Measurements from ENCODE around the gene KRT80. TPM values are rescaled to one million over a fixed set of nuclear protein-coding genes. Genes with fewer than 3 reads are reported as not detected.

Gene KRT80
- total RNA-seq, 1 donor from 2014 or later = 10.7 TPM

- Mint-ChIP-seq H3K36me3 (ENCODE audit: low read depth) (no peaks in the 10 kb centered on the region), H3K27me3 (ENCODE audit: low read depth) (no peaks in the 10 kb centered on the region), H3K4me3 (ENCODE audit: unreplicated experiment) (no peak overlapping the region), H3K9me3 (ENCODE audit: low read depth) (no peaks in the 10 kb centered on the region), H3K4me1 (ENCODE audit: low read depth) (peaks cover 62% of the 10 kb centered on the region), H3K27ac (ENCODE audit: unreplicated experiment) (no peak overlapping the region)
- no peak for TF ChIP-seq CTCF (IDR thresholded peaks at IDR 0.05)
- DNase-seq (ENCODE audit: low spot score) = no peak
Measured at GRCh38 chr12:52238207-52238840, 46.5 kb upstream of the KRT80 start.

- Mint-ChIP-seq H3K4me3 (ENCODE audit: unreplicated experiment) (no peak overlapping the region), H3K27me3 (ENCODE audit: low read depth) (no peaks in the 10 kb centered on the region), H3K9me3 (ENCODE audit: low read depth) (no peaks in the 10 kb centered on the region), H3K4me1 (ENCODE audit: low read depth) (peaks cover 60% of the 10 kb centered on the region), H3K27ac (ENCODE audit: unreplicated experiment) (no peak overlapping the region), H3K36me3 (ENCODE audit: low read depth) (no peaks in the 10 kb centered on the region)
- no peak for TF ChIP-seq CTCF (IDR thresholded peaks at IDR 0.05)
- DNase-seq (ENCODE audit: low spot score) = no peak
Measured at GRCh38 chr12:52236386-52237050, 44.7 kb upstream of the KRT80 start.

GRCh38 chr12:52235822-52236361, 44.1 kb upstream of the KRT80 start:
- Mint-ChIP-seq H3K27ac (ENCODE audit: unreplicated experiment) (no peak overlapping the region), H3K27me3 (ENCODE audit: low read depth) (no peaks in the 10 kb centered on the region), H3K9me3 (ENCODE audit: low read depth) (no peaks in the 10 kb centered on the region), H3K36me3 (ENCODE audit: low read depth) (no peaks in the 10 kb centered on the region), H3K4me3 (ENCODE audit: unreplicated experiment) (no peak overlapping the region), H3K4me1 (ENCODE audit: low read depth) (peaks cover 63% of the 10 kb centered on the region)
- no peak for TF ChIP-seq CTCF (IDR thresholded peaks at IDR 0.05)
- DNase-seq (ENCODE audit: low spot score) = no peak

GRCh38 chr12:52235001-52235764, 43.4 kb upstream of the KRT80 start:
- TF ChIP-seq CTCF (IDR thresholded peaks at IDR 0.05) = no peak
- peaks cover 70% of the 10 kb centered on the region for H3K4me1 Mint-ChIP-seq (ENCODE audit: low read depth)
- H3K27ac Mint-ChIP-seq (ENCODE audit: unreplicated experiment) = no peak overlapping the region
- no peaks in the 10 kb centered on the region for H3K27me3 Mint-ChIP-seq (ENCODE audit: low read depth)
- peak; percentile 85 for DNase-seq (ENCODE audit: low spot score)
- peak overlapping the region; percentile 58 for H3K4me3 Mint-ChIP-seq (ENCODE audit: unreplicated experiment)
- no peaks in the 10 kb centered on the region for H3K9me3 Mint-ChIP-seq (ENCODE audit: low read depth)
- no peaks in the 10 kb centered on the region for H3K36me3 Mint-ChIP-seq (ENCODE audit: low read depth)

- Mint-ChIP-seq H3K4me3 (ENCODE audit: unreplicated experiment) (peak overlapping the region; percentile 58), H3K4me1 (ENCODE audit: low read depth) (peaks cover 77% of the 10 kb centered on the region), H3K9me3 (ENCODE audit: low read depth) (no peaks in the 10 kb centered on the region), H3K27ac (ENCODE audit: unreplicated experiment) (no peak overlapping the region), H3K27me3 (ENCODE audit: low read depth) (no peaks in the 10 kb centered on the region), H3K36me3 (ENCODE audit: low read depth) (no peaks in the 10 kb centered on the region)
- DNase-seq (ENCODE audit: low spot score) = peak; percentile 58
- no peak for TF ChIP-seq CTCF (IDR thresholded peaks at IDR 0.05)
Measured at GRCh38 chr12:52234223-52234810, 42.5 kb upstream of the KRT80 start.
